Stomach smooth muscle (tissue), 2 donors: Measurements from ENCODE around the gene HBQ1.
"Not testable (repeated sequence)": the region's sequence is repeated elsewhere in the genome, so short reads cannot be mapped to it uniquely, and the experiment has no call there.

Experiments used
- H3K27ac ChIP-seq: one replicate; pipeline ENCODE4 v1.7.0; 2013; ENCODE audit warnings: mild to moderate bottlenecking, low read length, inconsistent platforms
- H3K27me3 ChIP-seq, 2 donors: one replicate each; pipeline ENCODE4 v1.7.0; 2013; ENCODE audit warnings: low read length in 2 of 2; ENCODE audit not compliant: insufficient read depth in 2 of 2, control insufficient read depth in 1 of 2
- H3K36me3 ChIP-seq, 2 donors: one replicate each; pipeline ENCODE4 v1.7.0; 2013; ENCODE audit warnings: low read length in 2 of 2; ENCODE audit not compliant: control insufficient read depth in 2 of 2, insufficient read depth in 2 of 2
- H3K4me1 ChIP-seq: one replicate; pipeline ENCODE4 v1.7.0; 2013; ENCODE audit warnings: low read length; ENCODE audit not compliant: control insufficient read depth, insufficient read depth
- H3K4me3 ChIP-seq, 2 donors: one replicate each; pipeline ENCODE4 v1.7.0; 2013; ENCODE audit warnings: low read length in 2 of 2
- H3K9ac ChIP-seq, 2 donors: one replicate each; pipeline ENCODE4 v1.7.0; 2013; ENCODE audit warnings: low read length in 2 of 2, mild to moderate bottlenecking in 1 of 2
- H3K9me3 ChIP-seq, 2 donors: one replicate each; pipeline ENCODE4 v1.7.0; 2013; ENCODE audit warnings: low read length in 2 of 2; ENCODE audit not compliant: control insufficient read depth in 2 of 2
- donor health status: healthy.
- donor health status: Pancreatic carcinoma.

HBQ1 gene

GRCh38 chr16:209359-209758 is 29.1 kb downstream of the HBQ1 start:
- H3K27me3 ChIP-seq, H3K4me1 ChIP-seq, H3K9me3 ChIP-seq, H3K9ac ChIP-seq, H3K4me3 ChIP-seq, H3K27ac ChIP-seq: not testable (repeated sequence)
- H3K36me3 ChIP-seq = peaks cover 41 to 46% of the 10 kb centered on the region in 2 donors

- not testable (repeated sequence) for H3K9ac ChIP-seq, H3K4me1 ChIP-seq, H3K27ac ChIP-seq, H3K27me3 ChIP-seq, H3K4me3 ChIP-seq, H3K9me3 ChIP-seq
- H3K36me3 ChIP-seq = peaks cover 31 to 33% of the 10 kb centered on the region in 2 donors
These were observed 31.4 kb downstream of the HBQ1 start for GRCh38 chr16:211631-212180.

- no peaks in the 10 kb centered on the region for H3K4me1 ChIP-seq
- H3K27ac ChIP-seq = no peak overlapping the region
- peaks cover 25 to 36% of the 10 kb centered on the region in 2 donors for H3K36me3 ChIP-seq
- no peaks in the 10 kb centered on the region for H3K9me3 ChIP-seq
- no peaks in the 10 kb centered on the region for H3K27me3 ChIP-seq
- H3K4me3 ChIP-seq = no peak overlapping the region
- no peak overlapping the region for H3K9ac ChIP-seq
These were observed 32.7 kb downstream of the HBQ1 start for GRCh38 chr16:212999-213398.

GRCh38 chr16:220021-220420 is 39.8 kb downstream of the HBQ1 start:
- Histone ChIP-seq H3K9me3 (no peaks in the 10 kb centered on the region), H3K4me3 (no peak overlapping the region), H3K36me3 (peaks cover 23 to 30% of the 10 kb centered on the region in 2 donors), H3K27ac (no peak overlapping the region), H3K9ac (no peak overlapping the region), H3K27me3 (no peaks in the 10 kb centered on the region), H3K4me1 (no peaks in the 10 kb centered on the region)

GRCh38 chr16:228151-228851 is 48.0 kb downstream of the HBQ1 start:
- Histone ChIP-seq H3K9ac (peak overlapping the region; percentile 92 to 96), H3K4me3 (peak overlapping the region; percentile 91 to 96), H3K27me3 (no peaks in the 10 kb centered on the region), H3K27ac (peak overlapping the region; percentile 93), H3K9me3 (no peaks in the 10 kb centered on the region), H3K36me3 (peaks cover 19% of the 10 kb centered on the region in 2 donors), H3K4me1 (peaks cover 16% of the 10 kb centered on the region)

GRCh38 chr16:228852-229730 is 48.8 kb downstream of the HBQ1 start, which contains the start of gene LUC7L:
Gene LUC7L (minus strand): TSS chr16:229449. CDS start chr16:229339, 110 bp downstream.
- Histone ChIP-seq H3K9me3 (no peaks in the 10 kb centered on the region), H3K36me3 (peaks cover 12 to 14% of the 10 kb centered on the region in 2 donors), H3K27ac (peak within 1 kb of the TSS; percentile 93), H3K4me1 (peaks cover 16% of the 10 kb centered on the region), H3K4me3 (peak within 1 kb of the TSS; percentile 91 to 96), H3K27me3 (no peaks in the 10 kb centered on the region), H3K9ac (peak within 1 kb of the TSS; percentile 92 to 96)

GRCh38 chr16:229731-230281 is 49.5 kb downstream of the HBQ1 start:
- H3K36me3 ChIP-seq = peaks cover 11 to 12% of the 10 kb centered on the region in 2 donors
- H3K9me3 ChIP-seq = no peaks in the 10 kb centered on the region
- H3K4me3 ChIP-seq = peak overlapping the region; percentile 91 to 96
- peak overlapping the region; percentile 93 for H3K27ac ChIP-seq
- peaks cover 16% of the 10 kb centered on the region for H3K4me1 ChIP-seq
- H3K9ac ChIP-seq = peak overlapping the region in 1 of 2 donors; percentile 92
- H3K27me3 ChIP-seq = no peaks in the 10 kb centered on the region

DNA sequence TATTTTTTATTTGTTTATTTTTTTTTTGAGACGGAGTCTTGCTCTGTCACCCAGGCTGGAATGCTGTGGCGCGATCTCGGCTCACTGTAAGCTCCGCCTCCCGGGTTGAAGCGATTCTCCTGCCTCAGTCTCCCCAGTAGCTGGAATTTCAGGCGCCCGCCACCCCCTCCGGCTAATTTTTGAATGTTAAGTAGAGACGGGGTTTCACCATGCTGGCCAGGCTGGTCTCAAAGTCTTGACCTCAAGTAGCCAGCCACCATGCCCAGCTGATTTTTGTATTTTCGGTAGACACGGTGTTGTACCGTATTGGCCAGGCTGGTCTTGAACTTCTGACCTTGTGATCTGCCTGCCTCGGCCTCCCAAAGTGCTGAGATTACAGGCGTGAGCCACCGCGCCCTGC is 50.1 kb downstream of the HBQ1 start:
- peaks cover 20% of the 10 kb centered on the region for H3K4me1 ChIP-seq
- not testable (repeated sequence) for H3K9ac ChIP-seq, H3K9me3 ChIP-seq, H3K27ac ChIP-seq, H3K4me3 ChIP-seq, H3K27me3 ChIP-seq
- peaks cover 10 to 11% of the 10 kb centered on the region in 2 donors for H3K36me3 ChIP-seq
